ENCODE results near the gene TRAF3IP1. TPM values are rescaled to one million over a fixed set of nuclear protein-coding genes. Genes with fewer than 3 reads are reported as not detected.
"Not testable (repeated sequence)": the region's sequence is repeated elsewhere in the genome, so short reads cannot be mapped to it uniquely, and the experiment has no call there.

Gene TRAF3IP1
- 1 to 10 TPM; 6.8 to 8.8 TPM for total RNA-seq

- Mint-ChIP-seq H3K9me3 (ENCODE audit: low read depth) (no peaks in the 10 kb centered on the region), H3K27me3 (peaks cover 16% of the 10 kb centered on the region), H3K36me3 (no peaks in the 10 kb centered on the region), H3K27ac (no peak within 1 kb of the TSS), H3K4me1 (peaks cover 16% of the 10 kb centered on the region), H3K4me3 (peak within 1 kb of the TSS; percentile 65)
- ATAC-seq: peak; percentile 96
- CTCF ChIA-PET: interaction anchor here (1.4 kb wide), 1 partner anchor 10 kb away, joined by 5 read pairs; no protein-coding TSS in a partner anchor
- DNase-seq: peak; percentile 86
Measured at GRCh38 chr2:238320246-238320647, at the start of gene TRAF3IP1. Gene TRAF3IP1, plus strand, starts transcription at chr2:238320518. Its CDS starts 145 bp downstream, at chr2:238320663.

GRCh38 chr2:238270606-238271005 lies 49.7 kb upstream of the TRAF3IP1 start:
- ATAC-seq (no peak), DNase-seq (no peak)
- Mint-ChIP-seq H3K36me3 (peaks cover 1% of the 10 kb centered on the region), H3K27ac (no peak overlapping the region), H3K4me3 (no peak overlapping the region), H3K9me3 (ENCODE audit: low read depth) (no peaks in the 10 kb centered on the region), H3K4me1 (no peaks in the 10 kb centered on the region), H3K27me3 (no peaks in the 10 kb centered on the region)
- CTCF ChIA-PET: no interaction called here

GRCh38 chr2:238271061-238271554 lies 49.2 kb upstream of the TRAF3IP1 start:
- Mint-ChIP-seq H3K27me3 (no peaks in the 10 kb centered on the region), H3K36me3 (peaks cover 1% of the 10 kb centered on the region), H3K4me1 (no peaks in the 10 kb centered on the region), H3K4me3 (no peak overlapping the region), H3K27ac (no peak overlapping the region), H3K9me3 (ENCODE audit: low read depth) (no peaks in the 10 kb centered on the region)
- no peak for ATAC-seq
- DNase-seq: no peak
- CTCF ChIA-PET: interaction anchor here (2.4 kb wide), 1 partner anchor 8 kb away, joined by 8 read pairs; no protein-coding TSS in a partner anchor

- H3K36me3 Mint-ChIP-seq; H3K4me3 Mint-ChIP-seq; H3K27me3 Mint-ChIP-seq; ATAC-seq; H3K4me1 Mint-ChIP-seq; DNase-seq; H3K9me3 Mint-ChIP-seq (ENCODE audit: low read depth); H3K27ac Mint-ChIP-seq: not testable (repeated sequence)
- CTCF ChIA-PET: interaction anchor here (2.4 kb wide), 1 partner anchor 8 kb away, joined by 8 read pairs; no protein-coding TSS in a partner anchor
Measured at GRCh38 chr2:238271686-238272085, 48.6 kb upstream of the TRAF3IP1 start.

- CTCF ChIA-PET: interaction anchor here (2.4 kb wide), 1 partner anchor 9 kb away, joined by 8 read pairs; no protein-coding TSS in a partner anchor
- DNase-seq (no peak), ATAC-seq (no peak)
- no peaks in the 10 kb centered on the region for H3K27me3 Mint-ChIP-seq
- no peak overlapping the region for H3K4me3 Mint-ChIP-seq
- H3K36me3 Mint-ChIP-seq: peaks cover 1% of the 10 kb centered on the region
- H3K9me3 Mint-ChIP-seq (ENCODE audit: low read depth): no peaks in the 10 kb centered on the region
- H3K4me1 Mint-ChIP-seq: no peaks in the 10 kb centered on the region
- H3K27ac Mint-ChIP-seq: no peak overlapping the region
Measured at GRCh38 chr2:238272156-238272555, 48.2 kb upstream of the TRAF3IP1 start.

- CTCF ChIA-PET: interaction anchor here (0.8 to 2.4 kb wide), 4 partner anchors 9 to 69 kb away, joined by 3 to 8 read pairs (median 4); no protein-coding TSS in a partner anchor
- not testable (repeated sequence) for H3K27me3 Mint-ChIP-seq; H3K36me3 Mint-ChIP-seq; H3K4me1 Mint-ChIP-seq; H3K9me3 Mint-ChIP-seq (ENCODE audit: low read depth); ATAC-seq; DNase-seq; H3K4me3 Mint-ChIP-seq; H3K27ac Mint-ChIP-seq
Measured at GRCh38 chr2:238273433-238273832, 46.9 kb upstream of the TRAF3IP1 start.

GRCh38 chr2:238274152-238274865 lies 46.0 kb upstream of the TRAF3IP1 start:
- Mint-ChIP-seq H3K9me3 (ENCODE audit: low read depth) (no peaks in the 10 kb centered on the region), H3K27ac (no peak overlapping the region), H3K4me3 (no peak overlapping the region), H3K4me1 (no peaks in the 10 kb centered on the region), H3K27me3 (no peaks in the 10 kb centered on the region), H3K36me3 (no peaks in the 10 kb centered on the region)
- CTCF ChIA-PET: interaction anchor here (1.0 to 1.7 kb wide), 3 partner anchors 10 to 19 kb away, joined by 3 to 4 read pairs (median 3); no protein-coding TSS in a partner anchor
- no peak for ATAC-seq
- no peak for DNase-seq

- DNase-seq (no peak), ATAC-seq (no peak)
- no peak overlapping the region for H3K27ac Mint-ChIP-seq
- no peaks in the 10 kb centered on the region for H3K9me3 Mint-ChIP-seq (ENCODE audit: low read depth)
- no peaks in the 10 kb centered on the region for H3K4me1 Mint-ChIP-seq
- no peaks in the 10 kb centered on the region for H3K36me3 Mint-ChIP-seq
- CTCF ChIA-PET: no interaction called here
- H3K4me3 Mint-ChIP-seq: no peak overlapping the region
- H3K27me3 Mint-ChIP-seq: no peaks in the 10 kb centered on the region
Measured at GRCh38 chr2:238277695-238278094, 42.6 kb upstream of the TRAF3IP1 start.

GRCh38 chr2:238278626-238279323 lies 41.5 kb upstream of the TRAF3IP1 start:
- DNase-seq: no peak
- Mint-ChIP-seq H3K27ac (no peak overlapping the region), H3K27me3 (no peaks in the 10 kb centered on the region), H3K4me1 (no peaks in the 10 kb centered on the region), H3K9me3 (ENCODE audit: low read depth) (no peaks in the 10 kb centered on the region), H3K36me3 (no peaks in the 10 kb centered on the region), H3K4me3 (no peak overlapping the region)
- CTCF ChIA-PET: interaction anchor here (0.7 kb wide), 1 partner anchor 13 kb away, joined by 3 read pairs; no protein-coding TSS in a partner anchor
- no peak for ATAC-seq

- Mint-ChIP-seq H3K27me3 (no peaks in the 10 kb centered on the region), H3K4me1 (no peaks in the 10 kb centered on the region), H3K4me3 (no peak overlapping the region), H3K9me3 (ENCODE audit: low read depth) (no peaks in the 10 kb centered on the region), H3K27ac (no peak overlapping the region), H3K36me3 (no peaks in the 10 kb centered on the region)
- ATAC-seq (no peak), DNase-seq (no peak)
- CTCF ChIA-PET: no interaction called here
Measured at GRCh38 chr2:238279324-238279682, 41.0 kb upstream of the TRAF3IP1 start.

- Mint-ChIP-seq H3K36me3 (no peaks in the 10 kb centered on the region), H3K27me3 (no peaks in the 10 kb centered on the region), H3K4me3 (no peak overlapping the region), H3K4me1 (no peaks in the 10 kb centered on the region), H3K27ac (no peak overlapping the region), H3K9me3 (ENCODE audit: low read depth) (no peaks in the 10 kb centered on the region)
- DNase-seq: no peak
- CTCF ChIA-PET: no interaction called here
- no peak for ATAC-seq
Measured at GRCh38 chr2:238280083-238280825, 40.1 kb upstream of the TRAF3IP1 start.

- DNase-seq: no peak
- H3K27me3 Mint-ChIP-seq: no peaks in the 10 kb centered on the region
- no peak for ATAC-seq
- CTCF ChIA-PET: interaction anchor here (1.6 kb wide), 1 partner anchor 17 kb away, joined by 4 read pairs; no protein-coding TSS in a partner anchor
- H3K4me1 Mint-ChIP-seq: peaks cover 3% of the 10 kb centered on the region
- H3K4me3 Mint-ChIP-seq: no peak overlapping the region
- H3K36me3 Mint-ChIP-seq: no peaks in the 10 kb centered on the region
- no peaks in the 10 kb centered on the region for H3K9me3 Mint-ChIP-seq (ENCODE audit: low read depth)
- H3K27ac Mint-ChIP-seq: no peak overlapping the region
Measured at GRCh38 chr2:238281826-238282480, 38.4 kb upstream of the TRAF3IP1 start.

Measured in activated CD8-positive, alpha-beta memory T cell treated with anti-CD3 and anti-CD28 coated beads, Interleukin-2, amount 10 ng/mL, durations not matched to agents 7 days and 5 days (primary cell).